CD4-positive, alpha-beta T cell (primary cell): ENCODE results near the gene SBK1. TPM values are rescaled to one million over a fixed set of nuclear protein-coding genes. Genes with fewer than 3 reads are reported as not detected.
A peak's percentile ranks its signal among the peaks of the same experiment; 100 is the strongest.

Experiments
- ATAC-seq: fragments of 200-7000 bp; cut with Tn5 transposase; one replicate; pipeline ENCODE4 v1.10.0; 2022; ENCODE audit warnings: mild to moderate bottlenecking; ENCODE audit not compliant: poor library complexity
- CTCF ChIA-PET: fragments of 350-600 bp; sonication (Branson Sonifier 250); formaldehyde crosslinking; loops from one replicate; lab custom pipeline; 2021; ENCODE audit warnings: antibody characterized with exemption, inconsistent platforms; lab: Charles Lee
- POLR2A ChIA-PET: fragments of 350-600 bp; sonication (Branson Sonifier 250); formaldehyde crosslinking; loops from one replicate; lab custom pipeline; 2021; ENCODE audit warnings: antibody characterized with exemption, inconsistent platforms; lab: Charles Lee
- DNase-seq, 14 experiments: peaks; one replicate each; pipeline ENCODE4 v3.0.0-alpha.2; 2013 to 2020; ENCODE audit warnings: mixed read lengths in 2 of 14
- H3K27ac ChIP-seq, 2 donors: one replicate each; pipeline versions ENCODE4 v1.5.1 to v1.7.0; 2013; ENCODE audit warnings: low read length in 2 of 2, low read depth in 1 of 2, mild to moderate bottlenecking in 1 of 2
- H3K27me3 ChIP-seq, 2 experiments: 1 replicate in 1 of 2; 2 replicates in 1 of 2; pipeline versions ENCODE4 v1.6.1 to v1.7.0; 2013; ENCODE audit warnings: low read length in 2 of 2, control low read depth in 1 of 2, mild to moderate bottlenecking in 1 of 2, moderate library complexity in 1 of 2; ENCODE audit not compliant: insufficient read depth in 2 of 2, control insufficient read depth in 1 of 2
- H3K36me3 ChIP-seq: one replicate; pipeline ENCODE4 v1.6.1; 2013; ENCODE audit warnings: low read length, control low read depth; ENCODE audit not compliant: insufficient read depth
- H3K4me1 ChIP-seq: one replicate; pipeline ENCODE4 v1.6.1; 2013; ENCODE audit warnings: low read length, control low read depth; ENCODE audit not compliant: insufficient read depth
- H3K4me3 ChIP-seq: one replicate; pipeline ENCODE4 v1.5.1; 2013; ENCODE audit warnings: mild to moderate bottlenecking, low read length, moderate library complexity
- H3K9me3 ChIP-seq, 2 experiments: 1 replicate in 1 of 2; 2 replicates in 1 of 2; pipeline versions ENCODE4 v1.6.1 to v1.7.0; 2013; ENCODE audit warnings: low read length in 2 of 2, mild to moderate bottlenecking in 2 of 2, control low read depth in 1 of 2, moderate library complexity in 1 of 2; ENCODE audit not compliant: control insufficient read depth in 1 of 2, insufficient read depth in 1 of 2
- H3K27ac Mint-ChIP-seq: one replicate; pipeline ENCODE4 v1.8.0; 2020; ENCODE audit warnings: mixed read lengths
- H3K27me3 Mint-ChIP-seq: one replicate; pipeline ENCODE4 v1.8.0; 2021; ENCODE audit warnings: mixed read lengths
- H3K36me3 Mint-ChIP-seq: one replicate; pipeline ENCODE4 v1.8.0; 2021; ENCODE audit warnings: low read depth, mixed read lengths
- H3K4me1 Mint-ChIP-seq: one replicate; pipeline ENCODE4 v1.8.0; 2021; ENCODE audit warnings: low read depth, mixed read lengths
- H3K4me3 Mint-ChIP-seq: one replicate; pipeline ENCODE4 v1.8.0; 2020; ENCODE audit warnings: mild to moderate bottlenecking, mixed read lengths
- H3K9me3 Mint-ChIP-seq: one replicate; pipeline ENCODE4 v1.8.0; 2020; ENCODE audit warnings: mixed read lengths
- intact Hi-C, 2 experiments: fragments of 100-400 bp; cut with DNase I in 1 of 2; cut with micrococcal nuclease in 1 of 2; formaldehyde crosslinking; loops; one replicate each; pipeline versions ENCODE4 v1.15.1 to v1.9.0; 2023 to 2025; cut with DNase I, micrococcal nuclease
- total RNA-seq, 174 experiments: library from RNA in 2 of 174; stranded (reverse) in 2 of 174; gene quantifications; one replicate each; pipeline ENCODE4 v1.2.3 and lab custom pipeline; 2021 to 2026
- TF ChIP-seq, protein P1 (sequence below): fragments of 200-600 bp; IDR thresholded peaks from one replicate; pipeline ENCODE4 v1.8.0; 2022; ENCODE audit warnings: antibody characterized with exemption, mild to moderate bottlenecking

SBK1 gene
- total RNA-seq, 2 experiments from 2014 or later = 13.0 to 13.5 TPM

- ChIA-PET CTCF (interaction anchor here (0.6 to 6.3 kb wide), 11 partner anchors 9 to 137 kb away, joined by 3 to 60 read pairs (median 5); no protein-coding TSS in a partner anchor), POLR2A (interaction anchor here (0.7 to 3.3 kb wide), 17 partner anchors 15 to 276 kb away, joined by 3 to 54 read pairs (median 4); partner anchors contain the start of genes APOBR, SBK1 and SGF29)
- peak overlapping the region; percentile 61 for H3K4me3 ChIP-seq
- H3K27me3 Mint-ChIP-seq = no peaks in the 10 kb centered on the region
- peak overlapping the region; percentile 79 for H3K4me3 Mint-ChIP-seq
- peak overlapping the region; percentile 39 to 42 for H3K27ac ChIP-seq
- no peaks in the 10 kb centered on the region for H3K9me3 Mint-ChIP-seq
- intact Hi-C loops = loop anchor here (1.0 to 5.0 kb wide), 7 partner anchors 15 to 340 kb away; partner anchors contain the start of gene SBK1 (in 1 of the 2)
- peak overlapping the region; percentile 91 for H3K27ac Mint-ChIP-seq
- no peaks in the 10 kb centered on the region for H3K36me3 Mint-ChIP-seq
- TF ChIP-seq, protein P1, sequence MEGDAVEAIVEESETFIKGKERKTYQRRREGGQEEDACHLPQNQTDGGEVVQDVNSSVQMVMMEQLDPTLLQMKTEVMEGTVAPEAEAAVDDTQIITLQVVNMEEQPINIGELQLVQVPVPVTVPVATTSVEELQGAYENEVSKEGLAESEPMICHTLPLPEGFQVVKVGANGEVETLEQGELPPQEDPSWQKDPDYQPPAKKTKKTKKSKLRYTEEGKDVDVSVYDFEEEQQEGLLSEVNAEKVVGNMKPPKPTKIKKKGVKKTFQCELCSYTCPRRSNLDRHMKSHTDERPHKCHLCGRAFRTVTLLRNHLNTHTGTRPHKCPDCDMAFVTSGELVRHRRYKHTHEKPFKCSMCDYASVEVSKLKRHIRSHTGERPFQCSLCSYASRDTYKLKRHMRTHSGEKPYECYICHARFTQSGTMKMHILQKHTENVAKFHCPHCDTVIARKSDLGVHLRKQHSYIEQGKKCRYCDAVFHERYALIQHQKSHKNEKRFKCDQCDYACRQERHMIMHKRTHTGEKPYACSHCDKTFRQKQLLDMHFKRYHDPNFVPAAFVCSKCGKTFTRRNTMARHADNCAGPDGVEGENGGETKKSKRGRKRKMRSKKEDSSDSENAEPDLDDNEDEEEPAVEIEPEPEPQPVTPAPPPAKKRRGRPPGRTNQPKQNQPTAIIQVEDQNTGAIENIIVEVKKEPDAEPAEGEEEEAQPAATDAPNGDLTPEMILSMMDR = peak; percentile 99
- no peaks in the 10 kb centered on the region for H3K9me3 ChIP-seq
- H3K36me3 ChIP-seq = no peaks in the 10 kb centered on the region
- DNase-seq (peak; percentile 71 to 93 (median 84)), ATAC-seq (peak; percentile 88)
- peaks cover 43% of the 10 kb centered on the region for H3K4me1 ChIP-seq
- no peaks in the 10 kb centered on the region for H3K27me3 ChIP-seq
- peaks cover 53% of the 10 kb centered on the region for H3K4me1 Mint-ChIP-seq
These were observed 14.6 kb upstream of the SBK1 start for GRCh38 chr16:28277537-28278388.

GRCh38 chr16:28279006-28279405 is 13.3 kb upstream of the SBK1 start:
- no peaks in the 10 kb centered on the region for H3K9me3 Mint-ChIP-seq

More at GRCh38 chr16:28279006-28279405, 13.3 kb upstream of the SBK1 start:
- H3K27ac Mint-ChIP-seq = peak overlapping the region; percentile 63
- H3K4me1 Mint-ChIP-seq = peaks cover 48% of the 10 kb centered on the region
- ATAC-seq (no peak), DNase-seq (peak in 8 of 14 experiments; percentile 13 to 60 (median 29))
- CTCF ChIA-PET = interaction anchor here (0.7 to 6.3 kb wide), 4 partner anchors 32 to 278 kb away, joined by 5 to 60 read pairs (median 6); no protein-coding TSS in a partner anchor
- intact Hi-C loops = loop anchor here in 1 of 2 experiments (2.0 to 5.0 kb wide), 4 partner anchors 16 to 338 kb away; no protein-coding TSS in a partner anchor
- TF ChIP-seq, protein P1 = peak; percentile 55
- POLR2A ChIA-PET = interaction anchor here (0.8 to 3.3 kb wide), 4 partner anchors 17 to 39 kb away, joined by 3 to 54 read pairs (median 6); no protein-coding TSS in a partner anchor
- Histone ChIP-seq H3K27ac (no peak overlapping the region), H3K4me3 (no peak overlapping the region), H3K9me3 (no peaks in the 10 kb centered on the region), H3K36me3 (no peaks in the 10 kb centered on the region), H3K27me3 (no peaks in the 10 kb centered on the region), H3K4me1 (peaks cover 43% of the 10 kb centered on the region)
- no peaks in the 10 kb centered on the region for H3K36me3 Mint-ChIP-seq
- H3K27me3 Mint-ChIP-seq = no peaks in the 10 kb centered on the region
- peak overlapping the region; percentile 38 for H3K4me3 Mint-ChIP-seq
